PC-9 (cell line): ENCODE measurements around the gene RAB6C.
"Not testable (repeated sequence)": the region's sequence is repeated elsewhere in the genome, so short reads cannot be mapped to it uniquely, and the experiment has no call there.

Experiments used
- CTCF ChIP-seq: fragments of 200-600 bp; sonication (generic); conservative IDR thresholded peaks from 2 replicates; pipeline ENCODE4 v1.6.1; 2017; ENCODE audit warnings: mixed run types, antibody characterized with exemption, mild to moderate bottlenecking, moderate library complexity
- EZH2 ChIP-seq: fragments of 200-600 bp; sonication (generic); IDR thresholded peaks from 2 replicates; pipeline ENCODE4 v1.8.0; 2017; ENCODE audit warnings: antibody characterized with exemption, low read depth

- not testable (repeated sequence) for TF ChIP-seq CTCF, EZH2
Measured at GRCh38 chr2:129981689-129982088, 2.2 kb downstream of the RAB6C start.
